B cell (primary cell): ENCODE data around the gene KCNA1. TPM values are rescaled to one million over a fixed set of nuclear protein-coding genes. Genes with fewer than 3 reads are reported as not detected.

Experiments
- ATAC-seq: fragments of 200-7000 bp; cut with Tn5 transposase; one replicate; pipeline ENCODE4 v1.10.0; 2021; ENCODE audit warnings: low read depth, mild to moderate bottlenecking, moderate number of reproducible peaks, moderate library complexity
- CTCF ChIA-PET: fragments of 350-600 bp; sonication (Branson Sonifier 250); formaldehyde crosslinking; loops from one replicate; lab custom pipeline; 2021; ENCODE audit warnings: antibody characterized with exemption, inconsistent platforms; lab: Charles Lee
- POLR2A ChIA-PET: fragments of 350-600 bp; sonication (Branson Sonifier 250); formaldehyde crosslinking; loops from one replicate; lab custom pipeline; 2021; ENCODE audit warnings: antibody characterized with exemption; lab: Charles Lee
- DNase-seq: peaks from one replicate; pipeline ENCODE4 v3.0.0; 2013
- H2AFZ ChIP-seq: 2 replicates; pipeline ENCODE4 v1.6.1; 2012; ENCODE audit warnings: mild to moderate bottlenecking, low read depth, low read length; ENCODE audit not compliant: insufficient read depth, poor library complexity, severe bottlenecking
- H3K27ac ChIP-seq, 2 donors: 1 replicate in 1 of 2; 2 replicates in 1 of 2; pipeline ENCODE4 v1.5.1; 2012 to 2013; ENCODE audit warnings: low read length in 2 of 2, mild to moderate bottlenecking in 2 of 2, moderate library complexity in 1 of 2
- H3K27me3 ChIP-seq, 4 experiments: fragments of 200-600 bp in 1 of 4; sonication (generic) in 1 of 4; replicated peaks in 1 of 4; 1 replicate in 2 of 4; 2 replicates in 2 of 4; pipeline versions ENCODE4 v1.6.1 to v1.7.0; 2013 to 2016; ENCODE audit warnings: low read length in 3 of 4, mild to moderate bottlenecking in 2 of 4, mixed read lengths in 1 of 4, moderate library complexity in 1 of 4; ENCODE audit not compliant: insufficient read depth in 4 of 4, control insufficient read depth in 3 of 4; ENCODE audit errors: control extremely low read depth in 1 of 4
- H3K36me3 ChIP-seq, 2 experiments: replicated peaks in 1 of 2; 1 replicate in 1 of 2; 2 replicates in 1 of 2; pipeline versions ENCODE4 v1.6.1 to v1.7.1; 2013; ENCODE audit warnings: low read length in 1 of 2; ENCODE audit not compliant: insufficient read depth in 2 of 2, control insufficient read depth in 1 of 2; ENCODE audit errors: control extremely low read depth in 1 of 2, extremely low read depth in 1 of 2
- H3K4me1 ChIP-seq, 2 donors: fragments of 200-600 bp in 1 of 2; sonication (generic) in 1 of 2; 1 replicate in 1 of 2; 2 replicates in 1 of 2; pipeline versions ENCODE4 v1.5.1 to v1.6.1; 2013 to 2017; ENCODE audit warnings: low read length in 2 of 2; ENCODE audit not compliant: control insufficient read depth in 2 of 2, insufficient read depth in 2 of 2
- H3K4me2 ChIP-seq: replicated peaks from 2 replicates; pipeline ENCODE3; 2012; ENCODE audit warnings: mild to moderate bottlenecking, low read depth, low read length; ENCODE audit not compliant: poor library complexity, severe bottlenecking
- H3K4me3 ChIP-seq, 5 experiments: fragments of 200-600 bp in 1 of 5; sonication (generic) in 1 of 5; 1 replicate in 3 of 5; 2 replicates in 2 of 5; pipeline versions ENCODE4 v1.5.1 to v1.7.0; 2011 to 2016; ENCODE audit warnings: low read length in 4 of 5, mild to moderate bottlenecking in 4 of 5, low read depth in 2 of 5, control low read depth in 1 of 5, moderate library complexity in 1 of 5; ENCODE audit not compliant: insufficient read depth in 1 of 5; ENCODE audit errors: control extremely low read depth in 1 of 5, extremely low read depth in 1 of 5
- H3K79me2 ChIP-seq: fragments of 200-600 bp; sonication (generic); one replicate; pipeline ENCODE4 v1.6.0; 2016; ENCODE audit warnings: low read length; ENCODE audit not compliant: control insufficient read depth, insufficient read depth
- H3K9ac ChIP-seq: fragments of 200-600 bp; sonication (generic); 2 replicates; pipeline ENCODE4 v1.6.1; 2017; ENCODE audit warnings: mild to moderate bottlenecking, low read length, moderate library complexity
- H3K9me3 ChIP-seq, 3 donors: one replicate each; pipeline versions ENCODE4 v1.6.1 to v1.7.1; 2013; ENCODE audit warnings: low read length in 2 of 3; ENCODE audit not compliant: control insufficient read depth in 2 of 3, insufficient read depth in 1 of 3; ENCODE audit errors: control extremely low read depth in 1 of 3
- H4K20me1 ChIP-seq: 2 replicates; pipeline ENCODE4 v1.6.0; 2012; ENCODE audit warnings: mild to moderate bottlenecking, low read length; ENCODE audit not compliant: insufficient read depth, control insufficient read depth, poor library complexity, severe bottlenecking
- H3K27ac Mint-ChIP-seq: one replicate; pipeline ENCODE4 v1.8.0; 2021; ENCODE audit warnings: mixed read lengths
- H3K27me3 Mint-ChIP-seq: one replicate; pipeline ENCODE4 v1.8.0; 2021; ENCODE audit warnings: mixed read lengths
- H3K4me1 Mint-ChIP-seq: one replicate; pipeline ENCODE4 v1.8.0; 2021; ENCODE audit warnings: mixed read lengths
- H3K4me3 Mint-ChIP-seq: one replicate; pipeline ENCODE4 v1.8.0; 2021; ENCODE audit warnings: mixed read lengths
- H3K9me3 Mint-ChIP-seq: one replicate; pipeline ENCODE4 v1.8.0; 2022; ENCODE audit warnings: mixed read lengths; ENCODE audit not compliant: insufficient read depth
- CTCF ChIP-seq: fragments of 200-600 bp; IDR thresholded peaks from one replicate; pipeline ENCODE4 v1.8.0; 2022; ENCODE audit warnings: antibody characterized with exemption, mild to moderate bottlenecking
- EZH2 ChIP-seq: IDR thresholded peaks from 2 replicates; pipeline ENCODE4 v1.6.1; 2012; ENCODE audit warnings: borderline replicate concordance, low read depth, mild to moderate bottlenecking, moderate library complexity, low read length; ENCODE audit not compliant: insufficient read depth, poor library complexity, severe bottlenecking
- WGBS: methylation state at CpG from one replicate; pipeline ENCODE4 v1.1.5; 2013; ENCODE audit warnings: missing lambda C conversion rate; ENCODE audit not compliant: insufficient coverage; 5-methylcytosine and 5-hydroxymethylcytosine counted together
- intact Hi-C: fragments of 100-400 bp; cut with micrococcal nuclease; formaldehyde crosslinking; loops from one replicate; pipeline ENCODE4 v1.10.0; 2022
- polyA plus RNA-seq: library from polyadenylated mRNA; depleted of rRNA; stranded (reverse); fragments of >200 nt; gene quantifications from 2 replicates; pipeline ENCODE4 v1.2.3, GENCODE V29; 2012
- total RNA-seq, 2 donors: library from RNA; stranded (reverse); fragments of 120-200 nt in 1 of 2; gene quantifications; 1 replicate in 1 of 2; 2 replicates in 1 of 2; pipeline versions ENCODE4 v1.2.3 to v1.2.4, GENCODE V29; 2013 to 2022

Gene KCNA1
- total and polyA plus RNA-seq, 2 donors (not counting 1 experiment from before 2014, with no cell fraction given) = not detected

- Mint-ChIP-seq H3K27me3 (peaks cover 62% of the 10 kb centered on the region), H3K4me3 (no peak overlapping the region), H3K27ac (no peak overlapping the region), H3K4me1 (no peaks in the 10 kb centered on the region), H3K9me3 (no peaks in the 10 kb centered on the region)
- ATAC-seq (no peak), DNase-seq (no peak)
- no peak overlapping the region for H2AFZ ChIP-seq
- H3K9ac ChIP-seq = no peak overlapping the region
- intact Hi-C loops = no loop called here
- WGBS = 100% methylated on average over 1 of the region's 2 CpGs
- ChIA-PET POLR2A (no interaction called here), CTCF (interaction anchor here (1.0 to 1.3 kb wide), 2 partner anchors 9 to 58 kb away, joined by 3 to 4 read pairs; no protein-coding TSS in a partner anchor)
- no peaks in the 10 kb centered on the region for H3K36me3 ChIP-seq
- peaks cover 0 to 21% (median 13%) of the 10 kb centered on the region in 4 experiments for H3K27me3 ChIP-seq
- H3K9me3 ChIP-seq = no peaks in the 10 kb centered on the region
- no peaks in the 10 kb centered on the region for H3K79me2 ChIP-seq
- H3K4me2 ChIP-seq = no peak overlapping the region
- H3K27ac ChIP-seq = no peak overlapping the region
- H3K4me3 ChIP-seq = no peak overlapping the region
- no peaks in the 10 kb centered on the region for H3K4me1 ChIP-seq
- TF ChIP-seq EZH2 (no peak), CTCF (no peak)
- no peaks in the 10 kb centered on the region for H4K20me1 ChIP-seq
Measured at GRCh38 chr12:4934407-4935035, 24.8 kb downstream of the KCNA1 start.

- peaks cover 0 to 23% (median 11%) of the 10 kb centered on the region in 4 experiments for H3K27me3 ChIP-seq
- ChIA-PET POLR2A (no interaction called here), CTCF (no interaction called here)
- no peak overlapping the region for H2AFZ ChIP-seq
- H3K79me2 ChIP-seq = no peaks in the 10 kb centered on the region
- Mint-ChIP-seq H3K27ac (no peak overlapping the region), H3K4me1 (peaks cover 11% of the 10 kb centered on the region), H3K4me3 (no peak overlapping the region), H3K9me3 (no peaks in the 10 kb centered on the region), H3K27me3 (peaks cover 37% of the 10 kb centered on the region)
- ATAC-seq (no peak), DNase-seq (no peak)
- H3K9ac ChIP-seq = no peak overlapping the region
- no peaks in the 10 kb centered on the region for H3K9me3 ChIP-seq
- intact Hi-C loops = no loop called here
- H4K20me1 ChIP-seq = no peaks in the 10 kb centered on the region
- no peaks in the 10 kb centered on the region for H3K36me3 ChIP-seq
- WGBS = 96% methylated on average over 7 of the region's 7 CpGs
- H3K4me3 ChIP-seq = no peak overlapping the region
- TF ChIP-seq CTCF (no peak), EZH2 (no peak)
- H3K4me2 ChIP-seq = no peak overlapping the region
- H3K4me1 ChIP-seq = peaks cover 14 to 15% of the 10 kb centered on the region in 2 donors
- H3K27ac ChIP-seq = no peak overlapping the region
Measured at GRCh38 chr12:4938900-4939299, 29.2 kb downstream of the KCNA1 start.
